ENCODE measurements around the gene DHRS3. TPM values are rescaled to one million over a fixed set of nuclear protein-coding genes. Genes with fewer than 3 reads are reported as not detected.

Gene DHRS3
- total and polyA plus RNA-seq, 10 of the 15 experiments (the other 5 are each of a cell fraction or from before 2014, with no cell fraction given) = 0.23 to 29.7 (median 1.2) TPM

- no peaks in the 10 kb centered on the region for H3K36me3 ChIP-seq (ENCODE audit: control insufficient read depth in 2 of 2, insufficient read depth in 2 of 2, low read length in 1 of 2)
These were observed 43.3 kb downstream of the DHRS3 start for GRCh38 chr1:12574757-12575139.

More at GRCh38 chr1:12574757-12575139, 43.3 kb downstream of the DHRS3 start:
- TF ChIP-seq RCOR1 (conservative IDR thresholded peaks at IDR 0.05; ENCODE audit: low read depth, low read length) (no peak), GATAD2B (conservative IDR thresholded peaks at IDR 0.05; ENCODE audit: low read depth) (no peak), CREB1 (IDR thresholded peaks at IDR 0.05; ENCODE audit: low read depth) (no peak), BACH1 (IDR thresholded peaks at IDR 0.05; ENCODE audit: borderline replicate concordance) (no peak), WRNIP1 (IDR thresholded peaks at IDR 0.05; ENCODE audit: borderline replicate concordance, low read depth, low read length) (no peak), KLF5 (IDR thresholded peaks at IDR 0.05; ENCODE audit: partially characterized antibody) (no peak), RB1 (IDR thresholded peaks at IDR 0.05; ENCODE audit: borderline replicate concordance) (no peak), NRF1 (conservative IDR thresholded peaks at IDR 0.05; ENCODE audit: low read depth, low read length) (no peak), IRF4 (IDR thresholded peaks at IDR 0.05; ENCODE audit: low read depth, low read length) (no peak), RELB (IDR thresholded peaks at IDR 0.05; ENCODE audit: low read depth) (no peak), USF1 (IDR thresholded peaks at IDR 0.05; ENCODE audit: borderline replicate concordance, extremely low read length, insufficient read depth, low read depth, low read length) (no peak), ZZZ3 (IDR thresholded peaks at IDR 0.05; ENCODE audit: control insufficient read depth, insufficient read length, low read depth) (no peak), PAX5 (IDR thresholded peaks at IDR 0.05; ENCODE audit: borderline replicate concordance, low read depth, low read length) (no peak), IRF5 (IDR thresholded peaks at IDR 0.05; ENCODE audit: borderline replicate concordance) (no peak), POLR2AphosphoS5 (IDR thresholded peaks at IDR 0.05; ENCODE audit: low read length) (no peak)
- no TSS peak for BruUV-seq (replicated peaks)
- Histone ChIP-seq H4K20me1 (ENCODE audit: control insufficient read depth, insufficient read depth) (no peaks in the 10 kb centered on the region), H3K79me2 (ENCODE audit: control insufficient read depth, insufficient read depth, low read length) (no peaks in the 10 kb centered on the region), H3K9me3 (replicated peaks; ENCODE audit: control insufficient read depth, insufficient read depth, low read length) (no peaks in the 10 kb centered on the region), H3K27ac (ENCODE audit: control insufficient read depth, insufficient read depth) (no peak overlapping the region), H2AFZ (ENCODE audit: control insufficient read depth, low read depth, low read length) (no peak overlapping the region), H3K4me3 (no peak overlapping the region), H3K9ac (ENCODE audit: control insufficient read depth, insufficient read depth, low read length) (no peak overlapping the region), H3K27me3 (replicated peaks in 1 of 2; ENCODE audit: control insufficient read depth in 2 of 2, insufficient read depth in 2 of 2, low read length in 1 of 2) (no peaks in the 10 kb centered on the region), H3K4me2 (ENCODE audit: control insufficient read depth, insufficient read depth) (no peak overlapping the region), H3K4me1 (ENCODE audit: control insufficient read depth, insufficient read depth, low read length) (no peaks in the 10 kb centered on the region)
- intact Hi-C loops (cut with micrococcal nuclease; ENCODE audit: unreplicated experiment) = no loop called here
- ChIA-PET CTCF (no interaction called here), RAD21 (ENCODE audit: unreplicated experiment) (no interaction called here), SMC1A (ENCODE audit: uncharacterized antibody, unreplicated experiment) (no interaction called here), POLR2A (no interaction called here)
- in situ Hi-C loops (cut with MboI) = no loop called here
- WGBS (ENCODE audit: insufficient coverage, insufficient replicate concordance, low lambda C conversion rate, missing lambda C conversion rate) = 49% methylated on average over 5 of the region's 5 CpGs
- DNase-seq (ENCODE audit: low read depth, low spot score) (no peak), ATAC-seq (no peak), FAIRE-seq (no peak)
